Mesenteric fat pad (tissue), 1 donor: Measurements from ENCODE around the gene MAP2K6. TPM values are rescaled to one million over a fixed set of nuclear protein-coding genes. Genes with fewer than 3 reads are reported as not detected.

Experiments used
- DNase-seq: peaks from one replicate; pipeline ENCODE4 v3.0.0-alpha.2; 2020; ENCODE audit warnings: low spot score
- long read RNA-seq: library from polyadenylated mRNA; unstranded; transcript quantifications from one replicate; pipeline ENCODE4 v2.0.0, GENCODE V29; 2020
- total RNA-seq: library from RNA; stranded (reverse); fragmentation: NEBNext Ultra II Directional; extraction: Animal tissue kit (Norgen Biotek cat#: 25700); gene quantifications from one replicate; pipeline ENCODE4 v1.2.1, GENCODE V29; 2021
- donor health status: DM: yes; HTN: yes; CAD: no.

The MAP2K6 gene
- 22.1 TPM for total RNA-seq
- long read RNA-seq, full-length matches to known transcripts, result 20 of 57 reads
- long read RNA-seq, partial matches to known transcripts, result 2 of 57 reads
- long read RNA-seq, other reads (novel, unspliced or antisense), result 35 of 57 reads

- DNase-seq, result no peak
Measured at GRCh38 chr17:69414408-69415274, at the start of gene MAP2K6. MAP2K6 (plus strand) TSS chr17:69414697; CDS start chr17:69414985, 288 bp downstream.

- no peak for DNase-seq
Measured at GRCh38 chr17:69367298-69367697, 47.2 kb upstream of the MAP2K6 start.

GRCh38 chr17:69373069-69373468 lies 41.4 kb upstream of the MAP2K6 start:
- DNase-seq, result no peak

DNA sequence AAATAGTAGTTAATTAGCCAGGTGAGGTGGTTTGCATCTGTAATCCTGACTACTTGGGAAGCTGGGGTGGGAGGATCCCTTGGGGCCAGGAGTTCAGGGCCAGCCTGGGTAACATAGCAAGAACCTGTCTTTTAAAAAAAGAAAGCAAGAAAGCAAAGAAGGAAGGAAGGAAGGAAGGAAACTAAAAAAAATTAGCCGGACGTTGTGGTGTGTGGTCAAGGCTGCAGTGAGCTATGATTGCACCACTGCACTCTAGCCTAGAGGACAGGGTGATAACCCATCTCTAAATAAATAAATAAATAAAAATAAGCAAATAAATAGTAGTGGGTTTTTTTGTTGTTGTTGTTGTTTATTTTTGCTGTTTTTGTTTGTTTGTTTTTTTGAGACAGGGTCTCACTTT lies 39.3 kb upstream of the MAP2K6 start:
- DNase-seq, result no peak

DNA sequence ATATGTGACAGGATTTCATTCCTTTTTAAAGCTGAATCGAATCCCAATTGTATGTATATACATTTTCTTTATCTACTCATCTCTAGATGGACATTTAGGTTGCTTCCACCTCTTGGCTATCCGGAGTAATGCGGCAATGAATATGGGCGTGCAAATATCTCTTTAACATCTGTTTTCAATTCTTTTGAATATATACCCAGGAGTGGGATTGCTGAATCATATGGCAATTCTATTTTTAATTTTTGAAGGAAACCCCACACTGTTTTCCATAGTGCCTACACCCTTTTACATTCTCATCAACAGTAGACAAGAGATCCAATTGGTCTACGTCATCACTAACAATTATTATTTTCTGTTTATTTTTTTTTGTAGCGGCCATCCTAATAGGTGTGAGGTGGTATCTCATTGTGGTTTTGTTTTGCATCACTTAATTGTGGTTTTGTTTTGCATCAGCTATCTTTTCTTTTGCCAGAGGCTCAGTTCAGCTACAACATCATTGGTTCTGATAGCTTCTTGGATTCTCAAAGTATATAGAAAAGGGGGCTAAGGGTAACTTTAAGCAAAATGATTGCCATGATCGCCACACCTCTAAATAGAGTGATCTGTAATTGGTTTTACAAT lies 25.6 kb upstream of the MAP2K6 start:
- no peak for DNase-seq

DNA sequence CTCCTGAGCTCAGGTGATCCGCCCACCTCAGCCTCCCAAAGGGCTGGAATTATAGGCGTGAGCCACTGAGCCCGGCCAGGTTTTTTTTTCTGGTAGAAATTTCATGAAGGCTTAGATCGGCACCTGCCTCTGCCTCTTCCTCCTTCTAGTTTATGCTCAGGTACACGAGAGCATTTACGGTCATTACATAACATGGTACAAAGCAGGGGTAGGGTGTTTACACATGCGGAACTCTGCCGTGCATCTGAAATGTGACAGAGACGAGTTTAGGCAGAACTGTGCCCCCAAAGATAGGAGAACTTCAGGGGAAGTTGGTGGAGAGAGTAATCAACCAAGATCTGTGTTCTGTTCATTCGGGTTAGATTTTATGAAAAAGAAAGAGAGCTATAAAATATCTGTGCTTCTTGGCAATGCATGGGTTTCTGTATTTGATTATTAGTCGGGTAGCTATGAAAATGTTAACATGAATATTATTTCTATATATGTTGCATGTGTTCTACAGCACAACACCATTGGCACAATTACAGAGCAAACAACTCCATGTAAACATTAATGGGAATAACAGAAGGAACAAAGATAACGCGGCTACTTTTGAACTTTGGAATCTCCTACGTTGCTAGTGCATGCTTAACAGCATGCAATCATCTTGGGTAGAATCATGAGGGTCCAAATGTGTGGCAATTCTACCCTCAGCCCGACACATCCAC lies 23.5 kb upstream of the MAP2K6 start:
- DNase-seq, result no peak

GRCh38 chr17:69401251-69401650 lies 13.2 kb upstream of the MAP2K6 start:
- no peak for DNase-seq

GRCh38 chr17:69402052-69402451 lies 12.4 kb upstream of the MAP2K6 start:
- no peak for DNase-seq

- DNase-seq, result no peak
Measured at GRCh38 chr17:69404399-69404798, 10.1 kb upstream of the MAP2K6 start.

DNA sequence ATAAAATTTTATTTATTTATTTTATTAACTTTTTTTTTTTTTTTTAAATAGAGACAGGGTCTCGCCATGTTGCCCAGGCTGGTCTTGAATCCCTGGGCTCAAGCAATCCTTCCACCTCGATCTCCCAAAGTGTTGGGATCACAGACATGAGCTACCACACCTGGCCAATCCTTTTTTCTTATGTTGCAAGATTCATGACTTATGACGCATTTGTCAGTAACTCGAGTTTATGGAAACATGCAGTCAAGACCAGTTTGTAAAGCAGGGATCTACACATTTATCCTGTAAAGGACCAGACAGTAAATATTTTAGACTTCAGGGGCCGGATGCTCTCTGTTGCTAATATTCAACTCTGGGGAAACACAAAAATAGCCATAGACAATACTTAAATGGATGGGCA lies 9.4 kb upstream of the MAP2K6 start:
- no peak for DNase-seq

DNA sequence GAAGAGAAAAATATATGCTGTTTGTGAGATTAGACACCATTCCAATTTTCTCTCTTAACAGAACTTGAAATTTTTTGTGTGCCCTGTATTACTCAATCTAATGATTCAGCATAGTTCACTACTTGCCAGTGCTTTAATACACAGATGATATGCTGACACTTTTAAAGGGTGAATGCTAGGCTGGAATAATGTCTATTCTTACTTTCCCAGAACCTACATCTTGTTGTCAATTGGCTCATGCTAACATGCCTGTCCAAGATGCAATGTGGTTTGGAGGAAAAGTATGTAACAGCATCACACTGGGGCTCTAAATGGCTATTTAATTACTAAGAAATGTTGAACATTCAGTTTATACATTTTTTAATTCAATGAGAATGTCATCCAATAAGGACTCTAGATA lies 7.6 kb upstream of the MAP2K6 start:
- no peak for DNase-seq

- DNase-seq, result no peak
Measured at GRCh38 chr17:69407759-69408158, 6.7 kb upstream of the MAP2K6 start.

DNA sequence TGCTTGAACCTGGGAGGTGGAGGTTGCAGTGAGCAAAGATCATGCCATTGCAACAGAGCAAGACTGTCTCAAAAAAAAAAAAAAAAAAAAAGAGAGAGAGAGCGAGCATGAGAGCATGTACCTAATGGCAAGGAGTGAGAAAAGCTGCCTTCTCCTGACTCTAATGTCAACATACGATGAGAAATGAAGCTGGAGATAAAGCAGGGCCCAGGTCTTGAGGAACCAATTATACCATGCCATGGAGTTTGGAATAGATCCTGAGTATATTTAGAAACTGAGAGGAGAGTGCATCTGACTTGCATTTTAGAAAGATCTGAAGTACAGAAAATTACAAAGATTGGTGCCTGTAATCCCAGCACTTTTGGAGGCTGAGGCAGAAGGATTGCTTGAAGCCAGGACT lies 3.8 kb upstream of the MAP2K6 start:
- DNase-seq, result no peak

- no peak for DNase-seq
Measured at GRCh38 chr17:69411766-69412165, 2.7 kb upstream of the MAP2K6 start.

DNA sequence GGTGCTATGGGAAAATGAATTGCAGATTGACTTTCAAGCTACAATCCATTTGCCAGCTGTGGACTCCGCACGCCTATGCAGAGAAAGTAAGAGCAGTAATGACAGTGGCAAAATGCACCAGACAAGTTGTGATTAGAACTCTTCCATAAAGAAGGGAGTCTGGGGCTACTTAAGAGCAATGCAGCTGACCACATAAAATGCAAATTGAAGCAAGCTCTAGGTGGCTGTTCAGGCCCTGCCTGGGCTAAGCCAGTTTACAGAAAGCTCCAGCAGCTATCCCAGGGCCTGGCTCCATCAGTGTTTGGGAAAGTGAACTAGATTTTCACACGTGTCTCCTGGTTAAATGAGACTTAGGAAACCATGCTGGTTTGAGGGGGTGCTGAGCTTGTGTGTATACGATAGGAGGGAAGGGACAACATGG lies 2.2 kb upstream of the MAP2K6 start:
- no peak for DNase-seq

DNA sequence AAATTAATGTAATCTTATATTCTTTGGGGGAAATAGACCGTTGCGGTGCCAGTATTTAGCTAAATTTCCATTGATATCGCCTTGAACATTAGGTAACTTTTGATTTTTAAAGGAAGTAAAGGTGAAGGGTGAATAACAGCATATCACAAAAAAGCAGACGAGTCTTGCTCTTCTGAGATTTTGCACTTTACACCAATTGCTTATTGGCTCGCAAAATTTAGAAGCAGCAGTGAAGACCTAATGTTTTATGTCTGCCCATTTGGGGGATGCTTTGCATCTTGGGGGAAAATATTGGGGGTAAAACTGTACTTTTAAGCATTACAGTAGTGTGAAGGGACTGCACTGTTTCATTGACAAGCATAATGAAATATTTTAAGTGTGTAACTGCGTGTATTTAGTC lies 934 bp downstream of the MAP2K6 start:
- no peak for DNase-seq

DNA sequence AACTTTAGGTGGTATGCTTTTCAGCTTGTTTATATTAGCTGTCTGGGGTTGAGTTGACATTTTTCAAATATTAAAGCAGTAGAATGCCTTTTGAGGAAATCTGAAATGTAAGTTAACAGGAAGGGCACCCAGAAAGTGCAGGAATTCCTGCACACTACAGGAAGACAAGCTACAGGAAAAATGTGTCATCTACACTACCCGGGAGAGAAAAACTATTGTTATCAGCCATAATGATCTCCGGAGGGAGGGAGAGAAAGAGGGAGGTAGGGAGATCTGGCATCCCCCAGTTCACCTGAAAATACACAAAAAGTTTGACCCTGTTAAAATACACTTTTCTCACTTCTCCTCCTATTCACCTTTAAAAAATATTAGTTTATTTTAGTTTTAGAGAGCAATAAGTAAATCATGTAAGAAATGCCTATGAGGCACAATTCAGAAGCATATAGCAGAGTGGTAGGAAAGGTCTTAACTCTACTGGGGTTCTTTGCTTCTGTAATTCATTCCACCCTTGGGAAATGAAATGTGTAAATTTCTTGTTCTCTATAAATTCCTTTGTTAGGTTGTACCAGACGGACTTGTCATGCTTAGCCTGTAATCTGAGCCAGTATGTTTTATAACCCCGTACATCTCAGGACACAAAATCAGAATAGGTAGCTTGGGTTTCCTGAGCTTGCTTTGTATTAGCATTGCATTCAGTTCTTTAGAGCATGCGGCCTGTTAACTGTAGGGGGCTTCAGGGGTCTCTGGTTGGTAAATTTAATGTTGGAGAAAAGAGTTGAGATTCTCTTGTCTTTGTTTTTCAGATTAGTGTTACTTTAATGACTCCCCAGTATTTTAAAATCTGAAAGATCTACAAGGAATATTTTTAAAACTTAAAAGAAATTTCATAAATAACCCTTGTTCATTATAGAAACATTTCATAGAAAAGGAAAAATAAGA lies 3.3 kb downstream of the MAP2K6 start:
- DNase-seq, result no peak

- no peak for DNase-seq
Measured at GRCh38 chr17:69418535-69418934, 4.0 kb downstream of the MAP2K6 start.

- no peak for DNase-seq
Measured at GRCh38 chr17:69423450-69423849, 9.0 kb downstream of the MAP2K6 start.

DNA sequence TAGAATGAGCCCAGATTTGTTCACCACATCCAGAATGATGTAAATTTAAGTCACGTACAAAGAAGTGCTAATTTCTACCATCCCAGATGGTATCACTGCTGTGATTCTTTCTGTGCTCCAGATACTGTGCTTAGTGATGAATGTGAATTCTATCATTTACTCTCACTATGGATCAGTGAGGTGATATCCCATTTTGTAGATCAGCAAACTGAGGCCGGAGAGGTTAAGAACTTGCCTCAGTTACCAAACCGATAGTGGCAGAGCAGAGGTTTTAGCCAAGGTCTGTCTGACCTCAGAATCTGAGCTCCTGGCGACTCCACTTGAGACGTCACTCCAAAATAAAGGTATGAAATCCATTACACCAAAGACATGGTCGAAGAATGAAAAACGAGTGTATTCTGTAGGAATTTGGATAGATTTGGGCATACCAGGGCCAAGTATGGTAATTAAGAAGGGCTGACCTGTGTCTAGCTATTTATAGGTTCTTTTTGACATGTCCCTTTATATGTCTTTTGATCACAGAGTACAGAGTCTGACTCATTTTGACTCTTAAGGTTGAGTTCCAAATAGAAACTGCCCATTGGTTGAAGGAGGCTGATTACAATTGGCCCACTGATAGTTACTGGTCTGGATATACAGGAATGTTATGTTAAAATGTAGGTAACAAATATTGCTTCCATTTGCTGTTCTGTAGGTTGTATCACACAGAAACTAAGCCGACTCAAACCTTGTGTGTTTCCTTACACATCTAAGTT lies 10.0 kb downstream of the MAP2K6 start:
- no peak for DNase-seq
